ENCODE results near the gene KRTAP10-11.
"Not testable (repeated sequence)": the region's sequence is repeated elsewhere in the genome, so short reads cannot be mapped to it uniquely, and the experiment has no call there.

KRTAP10-11 gene

GRCh38 chr21:44650973-44651675 is 4.9 kb downstream of the KRTAP10-11 start:
- Mint-ChIP-seq H3K4me3 (no peak overlapping the region), H3K4me1 (peaks cover 43% of the 10 kb centered on the region), H3K36me3 (ENCODE audit: insufficient read depth) (peaks cover 6% of the 10 kb centered on the region), H3K27ac (ENCODE audit: low read depth) (no peak overlapping the region), H3K9me3 (peaks cover under 1% of the 10 kb centered on the region), H3K27me3 (no peaks in the 10 kb centered on the region)
- ATAC-seq (replicated peaks; ENCODE audit: extremely low read depth, poor library complexity, severe bottlenecking) (no peak), DNase-seq (ENCODE audit: low spot score in 2 of 2) (no peak)

- H3K36me3 Mint-ChIP-seq (ENCODE audit: insufficient read depth): peaks cover 15% of the 10 kb centered on the region
- peaks cover 54% of the 10 kb centered on the region for H3K4me1 Mint-ChIP-seq
These were observed 6.9 kb downstream of the KRTAP10-11 start for GRCh38 chr21:44653123-44653522.

GRCh38 chr21:44653656-44654575 is 7.7 kb downstream of the KRTAP10-11 start:
- H3K27ac Mint-ChIP-seq (ENCODE audit: low read depth): peak overlapping the region; percentile 95
- H3K9me3 Mint-ChIP-seq: peaks cover 13% of the 10 kb centered on the region
- H3K4me3 Mint-ChIP-seq: peak overlapping the region; percentile 71
- H3K27me3 Mint-ChIP-seq: no peaks in the 10 kb centered on the region
- H3K36me3 Mint-ChIP-seq (ENCODE audit: insufficient read depth): peaks cover 16% of the 10 kb centered on the region
- DNase-seq (ENCODE audit: low spot score in 2 of 2): peak; percentile 62 to 81
- peak; percentile 66 for ATAC-seq (replicated peaks; ENCODE audit: extremely low read depth, poor library complexity, severe bottlenecking)
- H3K4me1 Mint-ChIP-seq: peaks cover 62% of the 10 kb centered on the region

More at GRCh38 chr21:44653123-44653522, 6.9 kb downstream of the KRTAP10-11 start:
- Mint-ChIP-seq H3K27me3 (no peaks in the 10 kb centered on the region), H3K9me3 (peaks cover 13% of the 10 kb centered on the region), H3K27ac (ENCODE audit: low read depth) (peak overlapping the region; percentile 95), H3K4me3 (no peak overlapping the region)
- DNase-seq (ENCODE audit: low spot score in 2 of 2) (no peak), ATAC-seq (replicated peaks; ENCODE audit: extremely low read depth, poor library complexity, severe bottlenecking) (no peak)

- ATAC-seq (replicated peaks; ENCODE audit: extremely low read depth, poor library complexity, severe bottlenecking) (no peak), DNase-seq (ENCODE audit: low spot score in 2 of 2) (no peak)
- peaks cover 66% of the 10 kb centered on the region for H3K4me1 Mint-ChIP-seq
- H3K36me3 Mint-ChIP-seq (ENCODE audit: insufficient read depth): peaks cover 18% of the 10 kb centered on the region
- H3K9me3 Mint-ChIP-seq: peaks cover 13% of the 10 kb centered on the region
- peak within 1 kb of the TSS; percentile 95 for H3K27ac Mint-ChIP-seq (ENCODE audit: low read depth)
- peak within 1 kb of the TSS; percentile 71 for H3K4me3 Mint-ChIP-seq
- no peaks in the 10 kb centered on the region for H3K27me3 Mint-ChIP-seq
These were observed 8.5 kb downstream of the KRTAP10-11 start, which contains the start of gene KRTAP12-4 for GRCh38 chr21:44654576-44655175. Gene KRTAP12-4, minus strand, starts transcription at chr21:44654659. Its CDS starts 45 bp downstream, at chr21:44654614.

GRCh38 chr21:44656868-44657267 is 10.7 kb downstream of the KRTAP10-11 start:
- no peak for DNase-seq (ENCODE audit: low spot score in 2 of 2)
- H3K4me3 Mint-ChIP-seq: peak overlapping the region; percentile 73
- H3K4me1 Mint-ChIP-seq: peaks cover 61% of the 10 kb centered on the region
- peaks cover 18% of the 10 kb centered on the region for H3K36me3 Mint-ChIP-seq (ENCODE audit: insufficient read depth)
- no peaks in the 10 kb centered on the region for H3K27me3 Mint-ChIP-seq
- no peak for ATAC-seq (replicated peaks; ENCODE audit: extremely low read depth, poor library complexity, severe bottlenecking)
- peaks cover 13% of the 10 kb centered on the region for H3K9me3 Mint-ChIP-seq
- peak overlapping the region; percentile 96 for H3K27ac Mint-ChIP-seq (ENCODE audit: low read depth)

- ATAC-seq (replicated peaks; ENCODE audit: extremely low read depth, poor library complexity, severe bottlenecking): peak; percentile 74
- Mint-ChIP-seq H3K4me3 (peak within 1 kb of the TSS; percentile 73), H3K27ac (ENCODE audit: low read depth) (peak within 1 kb of the TSS; percentile 96), H3K27me3 (no peaks in the 10 kb centered on the region), H3K36me3 (ENCODE audit: insufficient read depth) (peaks cover 18% of the 10 kb centered on the region), H3K4me1 (peaks cover 61% of the 10 kb centered on the region), H3K9me3 (peaks cover 19% of the 10 kb centered on the region)
- DNase-seq (ENCODE audit: low spot score in 2 of 2): peak; percentile 63 to 76
These were observed 11.7 kb downstream of the KRTAP10-11 start, which contains the start of gene KRTAP12-3 for GRCh38 chr21:44657635-44658540. Gene KRTAP12-3, plus strand, starts transcription at chr21:44657932. Its CDS starts 48 bp downstream, at chr21:44657980.

- DNase-seq (ENCODE audit: low spot score in 2 of 2) (no peak), ATAC-seq (replicated peaks; ENCODE audit: extremely low read depth, poor library complexity, severe bottlenecking) (no peak)
- Mint-ChIP-seq H3K27ac (ENCODE audit: low read depth) (peak overlapping the region; percentile 96), H3K9me3 (peaks cover 19% of the 10 kb centered on the region), H3K4me3 (peak overlapping the region; percentile 73), H3K36me3 (ENCODE audit: insufficient read depth) (peaks cover 18% of the 10 kb centered on the region), H3K27me3 (no peaks in the 10 kb centered on the region), H3K4me1 (peaks cover 58% of the 10 kb centered on the region)
These were observed 12.3 kb downstream of the KRTAP10-11 start for GRCh38 chr21:44658541-44658910.

GRCh38 chr21:44658913-44659595 is 12.8 kb downstream of the KRTAP10-11 start:
- H3K36me3 Mint-ChIP-seq (ENCODE audit: insufficient read depth): peaks cover 18% of the 10 kb centered on the region
- peaks cover 19% of the 10 kb centered on the region for H3K9me3 Mint-ChIP-seq
- H3K4me3 Mint-ChIP-seq: peak overlapping the region; percentile 73
- H3K27me3 Mint-ChIP-seq: no peaks in the 10 kb centered on the region
- ATAC-seq (replicated peaks; ENCODE audit: extremely low read depth, poor library complexity, severe bottlenecking): no peak
- peaks cover 53% of the 10 kb centered on the region for H3K4me1 Mint-ChIP-seq
- DNase-seq (ENCODE audit: low spot score in 2 of 2): peak in 1 of 2 donors; percentile 22
- H3K27ac Mint-ChIP-seq (ENCODE audit: low read depth): peak overlapping the region; percentile 96

GRCh38 chr21:44661567-44661966 is 15.4 kb downstream of the KRTAP10-11 start:
- not testable (repeated sequence) for DNase-seq (ENCODE audit: low spot score in 2 of 2); ATAC-seq (replicated peaks; ENCODE audit: extremely low read depth, poor library complexity, severe bottlenecking); H3K27me3 Mint-ChIP-seq; H3K4me3 Mint-ChIP-seq; H3K27ac Mint-ChIP-seq (ENCODE audit: low read depth)
- H3K4me1 Mint-ChIP-seq: peaks cover 36% of the 10 kb centered on the region
- peaks cover 12% of the 10 kb centered on the region for H3K36me3 Mint-ChIP-seq (ENCODE audit: insufficient read depth)
- peaks cover 14% of the 10 kb centered on the region for H3K9me3 Mint-ChIP-seq

GRCh38 chr21:44664691-44665090 is 18.5 kb downstream of the KRTAP10-11 start:
- H3K4me3 Mint-ChIP-seq: no peak overlapping the region
- H3K36me3 Mint-ChIP-seq (ENCODE audit: insufficient read depth): peaks cover 1% of the 10 kb centered on the region
- DNase-seq (ENCODE audit: low spot score in 2 of 2): no peak
- ATAC-seq (replicated peaks; ENCODE audit: extremely low read depth, poor library complexity, severe bottlenecking): no peak
- H3K4me1 Mint-ChIP-seq: peaks cover 5% of the 10 kb centered on the region
- H3K27ac Mint-ChIP-seq (ENCODE audit: low read depth): no peak overlapping the region
- peaks cover 11% of the 10 kb centered on the region for H3K9me3 Mint-ChIP-seq
- H3K27me3 Mint-ChIP-seq: peaks cover 10% of the 10 kb centered on the region

Data from central memory CD8-positive, alpha-beta T cell (primary cell).